Esophagus squamous epithelium (tissue), 4 donors: ENCODE measurements around the gene LCP1.

ENCODE experiments used
- POLR2A ChIP-seq, 4 donors: fragments of 450-650 bp; IDR thresholded peaks; one replicate each; pipeline ENCODE4 v1.6.1; 2017; ENCODE audit warnings: antibody characterized with exemption in 4 of 4, mild to moderate bottlenecking in 4 of 4, moderate library complexity in 3 of 4
- TF ChIP-seq, protein P1 (sequence below), 6 experiments: fragments of 450-650 bp in 4 of 6; fragments of 200-600 bp in 2 of 6; sonication (generic) in 2 of 6; IDR thresholded peaks; one replicate each; pipeline ENCODE4 v1.5.1; 2016 to 2019; ENCODE audit warnings: antibody characterized with exemption in 6 of 6, mild to moderate bottlenecking in 4 of 6, moderate library complexity in 4 of 6

DNA sequence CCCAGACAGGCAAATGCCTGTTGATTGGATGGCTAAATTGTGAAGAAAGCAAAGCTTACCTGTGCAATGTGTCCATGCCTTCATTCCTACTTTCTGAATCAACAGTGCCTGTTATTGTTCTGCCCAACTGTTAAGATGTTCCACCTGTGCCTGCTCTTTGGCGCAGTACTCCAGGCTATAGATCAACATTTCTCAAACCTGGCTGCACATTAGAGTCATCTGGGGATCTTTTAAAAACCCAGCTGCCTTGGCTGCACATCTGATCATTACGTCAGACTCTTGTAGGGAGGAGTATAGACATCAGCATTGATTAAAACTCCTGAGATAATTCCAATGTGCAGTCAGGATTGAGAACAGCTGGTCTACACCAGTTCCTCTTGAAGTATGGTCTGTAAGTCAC is 60.9 kb downstream of the LCP1 start:
- TF ChIP-seq, protein P1, sequence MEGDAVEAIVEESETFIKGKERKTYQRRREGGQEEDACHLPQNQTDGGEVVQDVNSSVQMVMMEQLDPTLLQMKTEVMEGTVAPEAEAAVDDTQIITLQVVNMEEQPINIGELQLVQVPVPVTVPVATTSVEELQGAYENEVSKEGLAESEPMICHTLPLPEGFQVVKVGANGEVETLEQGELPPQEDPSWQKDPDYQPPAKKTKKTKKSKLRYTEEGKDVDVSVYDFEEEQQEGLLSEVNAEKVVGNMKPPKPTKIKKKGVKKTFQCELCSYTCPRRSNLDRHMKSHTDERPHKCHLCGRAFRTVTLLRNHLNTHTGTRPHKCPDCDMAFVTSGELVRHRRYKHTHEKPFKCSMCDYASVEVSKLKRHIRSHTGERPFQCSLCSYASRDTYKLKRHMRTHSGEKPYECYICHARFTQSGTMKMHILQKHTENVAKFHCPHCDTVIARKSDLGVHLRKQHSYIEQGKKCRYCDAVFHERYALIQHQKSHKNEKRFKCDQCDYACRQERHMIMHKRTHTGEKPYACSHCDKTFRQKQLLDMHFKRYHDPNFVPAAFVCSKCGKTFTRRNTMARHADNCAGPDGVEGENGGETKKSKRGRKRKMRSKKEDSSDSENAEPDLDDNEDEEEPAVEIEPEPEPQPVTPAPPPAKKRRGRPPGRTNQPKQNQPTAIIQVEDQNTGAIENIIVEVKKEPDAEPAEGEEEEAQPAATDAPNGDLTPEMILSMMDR (IDR thresholded peaks at IDR 0.05): no peak
- TF ChIP-seq POLR2A (IDR thresholded peaks at IDR 0.05): no peak
